GM10266 (cell line): ENCODE measurements around the gene FAM171A1.

Experiments used
- DNase-seq: peaks from one replicate; pipeline ENCODE4 v3.0.0; 2012; ENCODE audit errors: extremely low spot score
- TF ChIP-seq, protein P1 (sequence below): IDR thresholded peaks from 2 replicates; pipeline ENCODE4 v1.5.1; 2012; ENCODE audit warnings: mild to moderate bottlenecking, low read depth; ENCODE audit not compliant: control insufficient read depth, insufficient read depth; ENCODE audit errors: missing control alignments

Gene FAM171A1

GRCh38 chr10:15242261-15242840, 128.7 kb downstream of the FAM171A1 start:
- no peak for DNase-seq
- TF ChIP-seq, protein P1, sequence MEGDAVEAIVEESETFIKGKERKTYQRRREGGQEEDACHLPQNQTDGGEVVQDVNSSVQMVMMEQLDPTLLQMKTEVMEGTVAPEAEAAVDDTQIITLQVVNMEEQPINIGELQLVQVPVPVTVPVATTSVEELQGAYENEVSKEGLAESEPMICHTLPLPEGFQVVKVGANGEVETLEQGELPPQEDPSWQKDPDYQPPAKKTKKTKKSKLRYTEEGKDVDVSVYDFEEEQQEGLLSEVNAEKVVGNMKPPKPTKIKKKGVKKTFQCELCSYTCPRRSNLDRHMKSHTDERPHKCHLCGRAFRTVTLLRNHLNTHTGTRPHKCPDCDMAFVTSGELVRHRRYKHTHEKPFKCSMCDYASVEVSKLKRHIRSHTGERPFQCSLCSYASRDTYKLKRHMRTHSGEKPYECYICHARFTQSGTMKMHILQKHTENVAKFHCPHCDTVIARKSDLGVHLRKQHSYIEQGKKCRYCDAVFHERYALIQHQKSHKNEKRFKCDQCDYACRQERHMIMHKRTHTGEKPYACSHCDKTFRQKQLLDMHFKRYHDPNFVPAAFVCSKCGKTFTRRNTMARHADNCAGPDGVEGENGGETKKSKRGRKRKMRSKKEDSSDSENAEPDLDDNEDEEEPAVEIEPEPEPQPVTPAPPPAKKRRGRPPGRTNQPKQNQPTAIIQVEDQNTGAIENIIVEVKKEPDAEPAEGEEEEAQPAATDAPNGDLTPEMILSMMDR = no peak

- TF ChIP-seq, protein P1 = no peak
- no peak for DNase-seq
Observed at GRCh38 chr10:15241306-15241705, 129.8 kb downstream of the FAM171A1 start.

- no peak for DNase-seq
Observed at GRCh38 chr10:15238555-15239335, 132.3 kb downstream of the FAM171A1 start.

GRCh38 chr10:15237351-15237750, 133.7 kb downstream of the FAM171A1 start:
- TF ChIP-seq, protein P1 = no peak
- DNase-seq = no peak

More at GRCh38 chr10:15238555-15239335, 132.3 kb downstream of the FAM171A1 start:
- TF ChIP-seq, protein P1 = no peak

GRCh38 chr10:15236340-15236739, 134.7 kb downstream of the FAM171A1 start:
- no peak for DNase-seq

DNA sequence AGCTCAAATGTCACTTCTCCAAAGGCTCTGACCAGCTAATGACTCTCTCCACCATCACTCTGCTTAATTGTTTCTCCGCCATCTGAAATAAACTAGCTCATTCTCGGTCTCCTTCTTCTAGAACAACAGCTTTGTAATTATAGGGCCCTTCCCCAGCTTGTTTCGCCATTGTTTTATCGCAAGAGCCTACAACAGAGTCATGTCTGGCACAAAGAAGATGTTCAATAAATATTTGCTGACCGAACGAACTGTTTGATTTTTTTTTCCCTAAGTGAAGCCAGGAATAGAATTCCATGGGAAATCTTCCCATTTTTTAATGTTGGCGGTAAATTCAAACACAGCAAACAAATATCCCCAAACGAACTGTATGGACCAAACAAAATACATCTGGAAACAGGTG, 138.8 kb downstream of the FAM171A1 start:
- DNase-seq = no peak
- TF ChIP-seq, protein P1 = no peak

More at GRCh38 chr10:15236340-15236739, 134.7 kb downstream of the FAM171A1 start:
- TF ChIP-seq, protein P1 = no peak

DNA sequence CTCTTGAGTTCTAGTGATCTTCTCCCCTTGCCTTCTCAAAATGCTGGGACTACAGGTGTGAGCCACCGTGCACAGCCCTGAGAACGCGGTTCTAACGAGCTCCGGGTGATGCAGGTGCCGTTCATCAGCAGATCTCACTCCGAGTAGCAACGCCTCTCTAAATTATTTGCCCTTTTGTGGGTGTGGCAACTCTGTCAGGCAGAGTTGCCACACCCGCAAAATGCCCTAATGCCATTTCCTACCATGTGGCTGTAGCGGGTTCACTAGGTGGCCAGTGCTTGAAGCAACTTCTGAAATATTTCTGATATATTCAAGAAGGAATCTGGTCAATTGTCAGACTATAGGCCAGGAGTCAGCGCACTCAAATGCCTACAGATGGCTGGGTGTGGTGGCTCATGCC, 139.7 kb downstream of the FAM171A1 start:
- TF ChIP-seq, protein P1 = no peak
- no peak for DNase-seq
